Body of pancreas (tissue), 4 donors: ENCODE measurements around the gene PLEKHA7.

ENCODE experiments used
- CTCF ChIP-seq, 7 experiments: fragments of 450-650 bp in 4 of 7; fragments of 200-600 bp in 3 of 7; sonication (generic) in 3 of 7; IDR thresholded peaks; one replicate each; pipeline ENCODE4 v1.5.1; 2016 to 2019; ENCODE audit warnings: antibody characterized with exemption in 7 of 7
- POLR2A ChIP-seq, 3 donors: fragments of 450-650 bp; IDR thresholded peaks; one replicate each; pipeline ENCODE4 v1.6.1; 2016; ENCODE audit warnings: antibody characterized with exemption in 3 of 3, mild to moderate bottlenecking in 2 of 3

DNA sequence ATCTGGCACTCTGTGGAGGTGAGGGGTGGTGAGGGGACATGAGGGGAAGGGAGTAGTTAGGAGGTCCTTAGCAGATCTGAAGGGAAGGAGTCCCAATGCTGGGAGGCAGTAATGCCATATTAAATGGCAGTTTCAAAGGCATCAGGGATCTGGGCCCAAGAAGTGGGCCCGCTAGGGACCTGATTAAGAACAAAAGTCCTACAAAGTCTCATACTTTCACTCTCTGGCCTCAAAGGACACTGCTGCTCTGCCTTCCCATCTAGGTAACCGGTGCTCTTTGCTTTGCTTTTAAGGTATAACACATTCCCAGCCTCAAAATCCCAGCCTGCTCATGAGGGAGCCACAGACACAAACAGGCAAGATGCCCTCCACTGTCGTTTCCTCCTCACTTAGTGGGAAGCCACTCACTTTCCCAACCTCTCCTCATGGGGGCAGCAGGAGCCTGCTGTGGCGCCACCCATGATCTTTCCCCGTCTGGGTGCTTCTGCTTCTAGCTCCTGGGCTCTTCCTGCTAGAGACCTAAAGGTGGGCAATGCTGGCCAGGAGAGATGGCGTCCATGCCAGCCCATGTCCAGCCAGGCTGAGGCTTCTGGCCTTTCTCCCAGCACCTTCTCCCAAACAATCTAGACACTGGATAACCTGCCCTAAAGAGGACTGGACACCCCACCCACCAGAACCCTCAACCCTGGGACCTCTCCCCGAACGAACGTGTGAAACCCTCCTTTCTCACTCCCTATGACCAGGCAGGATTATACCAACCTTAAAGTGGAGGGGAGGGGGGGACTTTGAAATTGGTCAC is 68.3 kb downstream of the PLEKHA7 start:
- peak; percentile 64 to 91 (median 81) for TF ChIP-seq CTCF (IDR thresholded peaks at IDR 0.05)
- no peak for TF ChIP-seq POLR2A (IDR thresholded peaks at IDR 0.05)
